LoVo (cell line): Measurements from ENCODE around the gene PLD1.
"Not testable (repeated sequence)": the region's sequence is repeated elsewhere in the genome, so short reads cannot be mapped to it uniquely, and the experiment has no call there.

Experiments
- DNase-seq: peaks from one replicate; pipeline ENCODE4 v3.0.0-alpha.2; 2016; ENCODE audit warnings: low spot score

PLD1 gene

DNA sequence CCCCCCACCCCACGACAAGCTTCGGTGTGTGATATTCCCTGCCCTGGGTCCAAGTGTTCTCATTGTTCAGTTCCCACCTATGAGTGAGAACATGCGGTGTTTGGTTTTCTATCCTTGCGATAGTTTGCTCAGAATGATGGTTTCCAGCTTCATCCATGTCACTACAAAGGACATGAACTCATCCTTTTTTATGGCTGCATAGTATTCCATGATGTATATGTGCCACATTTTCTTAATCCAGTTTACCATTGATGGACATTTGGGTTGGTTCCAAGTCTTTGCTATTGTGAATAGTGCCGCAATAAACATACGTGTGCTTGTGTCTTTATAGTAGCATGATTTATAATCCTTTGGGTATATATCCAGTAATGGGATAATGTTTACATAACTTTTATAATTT is 4.4 kb upstream of the PLD1 start:
- not testable (repeated sequence) for DNase-seq

DNA sequence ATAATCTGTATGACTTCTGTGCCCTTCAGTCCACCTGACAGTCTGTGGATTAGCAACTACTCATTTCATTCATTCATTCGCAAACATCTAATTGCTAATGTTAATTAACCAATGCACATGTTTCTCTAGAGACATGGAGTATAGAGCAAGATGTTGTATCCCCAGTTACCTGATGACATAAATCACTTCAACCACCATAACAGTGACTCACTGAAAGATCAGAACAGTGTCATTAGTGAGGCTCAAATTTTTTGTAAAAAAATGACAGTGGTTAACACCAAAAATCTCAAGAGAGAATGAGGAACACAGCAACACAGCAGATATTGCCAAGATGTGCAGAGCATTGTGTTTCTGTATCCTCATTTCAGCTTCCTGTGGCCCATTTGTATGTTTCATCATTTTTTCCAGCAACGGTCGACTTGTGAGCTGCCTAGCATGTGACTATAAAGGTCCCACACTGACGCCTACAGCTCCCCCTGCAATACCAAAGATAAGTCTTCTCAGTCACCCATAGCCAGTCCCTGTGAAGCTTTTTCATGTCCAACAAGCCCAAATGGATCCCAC is 3.7 kb upstream of the PLD1 start:
- DNase-seq, result no peak

DNA sequence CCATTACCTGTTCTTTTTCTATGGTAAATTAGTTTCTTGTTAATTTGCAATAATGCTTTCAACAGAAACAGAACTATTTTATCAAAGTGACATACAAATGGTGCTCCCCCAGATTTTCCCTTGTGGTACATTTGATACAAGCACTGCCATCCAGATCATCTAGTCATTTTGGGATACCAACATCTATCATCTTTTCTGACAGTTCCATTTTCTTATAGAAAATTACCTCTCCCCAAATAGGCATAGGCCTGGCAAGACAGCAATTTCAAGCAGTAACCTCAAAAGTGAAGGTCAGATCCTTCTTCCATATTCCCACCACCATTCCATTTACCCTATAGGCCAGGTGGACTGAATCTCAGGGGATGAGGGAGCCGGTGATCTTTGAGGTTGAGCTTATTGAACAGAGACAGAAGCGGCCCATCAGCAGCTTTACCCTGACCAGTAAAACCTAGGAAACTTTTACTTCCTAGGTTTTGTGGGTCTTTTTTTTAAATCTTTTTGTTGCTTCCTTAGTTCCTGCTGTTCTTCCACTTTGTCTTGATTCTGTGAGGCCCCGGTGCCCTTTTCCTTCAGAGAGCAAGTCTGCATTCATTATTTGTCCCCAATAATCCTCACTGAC is 3.1 kb upstream of the PLD1 start:
- DNase-seq, result no peak

DNA sequence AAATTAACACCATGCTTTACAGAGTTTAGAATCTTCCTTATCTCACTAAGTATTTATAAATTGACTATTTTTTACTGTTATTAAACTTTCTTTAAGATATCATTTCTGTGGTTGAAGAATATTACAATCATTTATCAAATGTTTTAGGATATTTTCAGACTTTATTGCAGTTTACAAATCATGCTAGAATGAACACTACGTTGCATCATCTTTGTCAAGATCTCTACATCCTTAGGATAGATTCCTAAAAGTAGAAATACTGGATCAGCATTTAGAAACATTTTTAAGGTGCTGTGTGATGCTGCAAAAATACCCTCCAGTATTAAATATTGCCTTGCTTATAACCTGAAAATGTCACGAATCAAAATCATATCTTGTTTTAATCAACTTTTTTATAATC is 2.5 kb upstream of the PLD1 start:
- DNase-seq, result no peak

DNA sequence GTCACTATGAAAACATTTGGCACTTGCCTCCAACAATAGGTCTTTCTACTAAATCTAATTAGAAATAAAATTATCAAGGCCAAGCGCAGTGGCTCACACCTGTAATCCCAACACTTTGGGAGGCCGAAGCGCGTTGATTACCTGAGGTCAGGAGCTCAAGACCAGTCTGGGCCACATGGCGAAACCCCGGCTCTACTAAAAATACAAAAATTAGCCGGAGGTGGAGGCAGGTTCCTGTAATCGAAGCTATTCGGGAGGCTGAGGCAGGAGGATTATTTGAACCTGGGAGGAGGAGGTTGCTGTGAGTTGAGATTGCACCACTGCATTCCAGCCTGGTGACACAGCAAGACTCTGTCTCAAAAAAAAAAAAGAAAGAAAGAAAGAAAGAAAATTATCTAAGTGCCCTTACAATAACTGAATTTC is 1.6 kb upstream of the PLD1 start:
- DNase-seq, result no peak

DNA sequence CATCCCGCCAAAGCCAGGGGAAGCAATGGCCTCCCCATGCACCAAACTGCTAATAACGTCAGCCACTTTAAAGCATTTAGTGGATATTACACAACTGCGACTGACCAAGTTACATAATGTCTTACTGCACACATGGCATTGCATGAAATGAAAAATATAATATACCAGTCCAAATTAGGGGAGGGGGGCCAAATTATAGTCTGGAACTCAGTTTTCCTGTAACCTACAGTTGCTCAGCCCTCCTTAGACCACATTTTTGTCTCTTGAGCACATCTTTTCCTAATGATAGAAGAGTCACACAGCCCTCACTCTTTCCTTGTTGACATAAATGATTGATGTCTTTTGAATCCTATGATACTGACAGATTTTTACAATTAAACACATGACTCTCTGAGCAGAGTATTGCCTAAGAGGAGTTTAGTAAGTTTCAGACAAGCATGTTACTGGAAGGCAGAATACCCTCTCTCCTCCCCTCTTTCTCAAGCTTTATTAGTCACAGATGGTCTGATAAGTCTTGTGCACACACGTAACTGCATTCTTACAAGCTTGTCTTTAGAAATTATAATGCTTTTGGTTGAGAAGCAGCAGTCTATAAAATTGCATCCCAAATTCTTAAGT is 1.1 kb upstream of the PLD1 start:
- no peak for DNase-seq

DNA sequence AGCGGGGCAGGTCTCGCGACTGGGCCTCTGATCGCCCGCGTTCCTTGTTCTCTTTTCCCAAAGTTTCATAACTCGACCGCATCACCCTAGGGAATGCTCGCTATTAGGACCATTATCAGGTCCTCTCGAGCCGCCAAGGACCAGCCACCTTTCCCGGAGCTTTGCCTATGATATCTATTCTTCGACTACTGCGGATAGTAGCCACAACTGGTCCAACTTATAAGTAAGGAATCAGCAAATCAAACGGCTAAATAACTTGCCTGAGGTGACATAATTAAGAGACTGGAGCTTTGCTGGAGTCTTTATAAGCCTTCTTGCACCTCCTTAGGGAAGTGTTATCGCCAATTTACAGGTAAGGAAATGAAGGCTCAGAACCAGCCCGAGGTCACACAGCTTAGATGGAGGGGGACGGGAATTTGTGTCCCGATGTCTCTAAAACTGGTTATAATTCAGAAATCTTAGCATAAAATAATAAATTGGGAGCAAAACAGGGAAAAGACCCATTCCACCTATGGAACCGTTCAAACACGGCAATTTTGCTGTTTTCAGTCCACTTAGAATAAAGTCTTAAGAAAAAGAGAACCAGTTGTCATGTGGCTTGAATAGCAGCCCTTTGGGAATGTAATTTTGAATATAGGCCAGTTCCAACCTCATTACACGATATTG is 479 bp upstream of the PLD1 start:
- DNase-seq, result no peak

DNA sequence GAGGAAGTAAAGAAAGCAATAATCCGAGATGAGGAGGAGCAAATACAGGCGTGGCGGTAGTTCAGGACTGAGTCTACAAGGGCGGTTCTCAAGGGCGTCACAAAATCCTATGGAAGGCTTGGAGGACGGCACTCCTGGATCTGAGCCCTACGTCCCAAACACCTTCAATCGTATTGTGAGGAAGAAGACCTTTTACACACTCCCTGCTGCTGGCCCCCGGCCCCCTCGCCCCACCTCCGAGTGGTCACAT is 747 bp downstream of the PLD1 start:
- DNase-seq, result peak; percentile 65

DNA sequence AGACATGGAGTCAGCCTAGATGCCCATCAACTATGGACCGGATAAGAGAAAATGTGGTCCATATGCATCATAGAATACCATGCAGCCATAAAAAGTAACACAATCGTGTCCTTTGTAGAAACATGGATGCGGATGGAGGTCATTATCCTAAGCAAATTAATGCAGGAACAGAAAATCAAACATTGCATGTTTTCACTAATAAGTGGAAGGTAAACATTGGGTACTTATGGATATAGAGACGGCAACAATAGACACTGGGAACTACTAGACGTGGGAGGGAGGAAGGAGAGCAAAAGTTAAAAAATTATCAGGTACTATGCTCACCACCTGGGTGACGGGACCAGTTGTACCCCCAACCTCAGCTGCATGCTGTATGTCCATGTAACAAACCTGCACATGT is 2.5 kb downstream of the PLD1 start:
- DNase-seq, result no peak

DNA sequence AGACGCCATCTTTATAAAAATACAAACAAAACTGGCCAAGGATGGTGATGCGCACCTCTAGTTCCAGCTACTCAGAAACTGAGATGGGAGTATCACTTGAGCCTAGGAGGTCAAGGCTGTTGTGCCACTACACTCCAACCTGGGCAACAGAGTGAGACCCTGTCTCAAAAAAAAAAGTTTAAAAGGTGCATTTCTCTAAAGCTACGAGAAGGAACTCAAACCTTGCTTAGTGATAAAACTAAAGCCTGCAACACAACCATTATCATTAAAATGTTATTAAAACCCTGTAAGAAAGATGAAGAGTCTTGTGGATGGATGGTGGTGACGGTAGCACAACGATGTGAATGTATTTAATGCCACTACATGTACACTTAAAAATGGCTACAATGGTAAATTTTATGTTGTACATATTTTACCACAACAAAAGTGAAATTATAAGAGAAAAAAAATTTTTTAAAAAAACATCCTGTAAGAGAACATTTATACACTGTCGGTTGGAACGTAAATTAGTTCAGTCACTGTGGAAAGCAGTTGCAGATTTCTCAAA is 3.1 kb downstream of the PLD1 start:
- DNase-seq, result no peak

DNA sequence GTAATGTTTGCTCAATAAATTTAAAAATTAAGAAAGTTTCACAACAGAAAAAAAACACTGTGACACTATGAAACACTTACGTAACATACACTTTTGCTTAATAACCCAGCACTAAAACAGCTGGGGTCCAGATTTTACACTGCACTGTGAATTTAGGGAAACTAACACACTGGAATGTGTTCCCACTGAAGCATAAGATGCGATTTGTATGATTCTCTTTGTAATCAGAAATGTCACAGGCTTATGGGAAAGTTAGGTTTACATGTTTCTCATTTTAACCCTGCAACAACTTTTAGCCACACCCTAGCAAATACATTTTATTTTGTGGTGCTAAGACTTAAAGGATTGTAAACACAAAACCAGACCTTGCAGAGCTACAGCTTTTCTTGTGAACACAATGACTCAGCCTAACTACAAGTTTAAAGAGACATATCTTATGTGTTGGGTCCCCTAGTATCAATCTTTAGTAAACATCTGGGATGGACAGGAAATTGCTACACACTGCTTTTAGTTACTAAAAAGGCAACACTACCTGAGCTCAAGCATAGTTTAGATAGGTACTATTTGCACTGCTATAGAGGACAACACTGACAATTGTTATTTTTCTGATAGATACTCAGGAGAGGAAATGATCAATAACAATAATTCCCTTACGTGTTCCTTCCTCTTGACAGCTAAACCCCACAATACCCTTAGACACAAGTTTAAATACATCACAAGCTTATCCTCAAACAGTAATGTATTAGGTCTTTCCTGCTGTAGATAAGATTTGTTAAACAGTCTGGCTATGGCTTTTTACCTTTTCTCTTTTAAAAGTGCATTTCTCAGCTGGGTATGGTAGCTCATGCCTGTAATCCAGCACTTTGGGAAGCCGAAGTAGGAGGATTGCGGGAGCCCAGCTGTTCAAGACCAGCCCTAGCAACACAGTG is 3.8 kb downstream of the PLD1 start:
- peak; percentile 62 for DNase-seq

DNA sequence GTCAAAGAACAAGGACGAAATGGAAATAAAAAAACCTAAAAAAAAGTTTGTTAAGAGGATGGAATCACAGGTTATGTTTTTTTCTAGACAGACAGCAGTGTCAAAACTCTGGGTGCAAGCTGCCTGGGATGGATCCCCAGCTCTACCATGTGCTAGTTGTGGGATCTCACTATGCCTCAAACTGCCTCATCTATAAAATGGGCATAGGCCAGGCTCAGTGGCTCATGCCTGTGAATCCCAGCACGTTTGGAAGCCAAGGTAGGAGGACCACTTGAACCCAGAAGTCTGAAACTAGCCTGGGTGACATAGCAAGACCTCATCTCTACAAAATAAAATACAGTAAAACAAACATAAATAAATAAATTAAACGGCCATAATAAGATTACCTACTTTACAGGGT is 4.6 kb downstream of the PLD1 start:
- DNase-seq, result no peak

DNA sequence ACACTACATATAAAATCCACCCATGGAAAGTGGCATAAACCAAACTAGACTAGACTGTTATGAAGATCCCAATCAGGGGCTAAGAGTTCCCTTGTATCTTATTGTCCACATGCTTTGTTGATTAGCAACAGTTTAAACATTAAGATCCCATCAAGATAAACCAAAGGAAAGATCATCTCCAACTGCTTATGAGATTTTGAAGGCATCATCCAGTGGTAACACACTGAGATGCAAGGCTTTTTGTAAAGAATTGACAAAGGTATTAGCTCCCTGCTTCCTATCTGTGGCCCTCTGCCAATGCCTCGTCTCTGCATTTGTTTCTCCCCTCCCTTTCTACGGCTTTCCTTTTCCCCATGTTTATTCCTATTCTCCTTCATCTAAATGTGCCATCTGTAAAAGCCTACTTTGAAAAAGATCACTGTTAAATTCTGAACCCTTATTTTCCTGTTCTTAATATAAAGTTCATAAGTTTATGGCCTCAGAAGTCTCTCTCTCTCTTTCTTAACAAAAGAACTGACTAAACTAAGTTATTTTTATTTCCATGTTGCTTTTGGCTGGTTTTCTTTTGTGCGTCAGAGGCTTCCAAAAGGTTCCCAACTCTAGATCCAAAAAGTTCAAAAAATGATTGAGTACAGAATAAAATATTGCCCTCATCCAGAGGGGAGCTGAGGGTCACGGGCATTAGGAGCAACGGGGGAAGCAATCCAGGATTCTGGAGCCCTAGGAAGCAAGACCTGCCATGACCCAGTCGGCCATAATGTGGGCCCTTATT is 5.5 kb downstream of the PLD1 start:
- DNase-seq, result no peak

DNA sequence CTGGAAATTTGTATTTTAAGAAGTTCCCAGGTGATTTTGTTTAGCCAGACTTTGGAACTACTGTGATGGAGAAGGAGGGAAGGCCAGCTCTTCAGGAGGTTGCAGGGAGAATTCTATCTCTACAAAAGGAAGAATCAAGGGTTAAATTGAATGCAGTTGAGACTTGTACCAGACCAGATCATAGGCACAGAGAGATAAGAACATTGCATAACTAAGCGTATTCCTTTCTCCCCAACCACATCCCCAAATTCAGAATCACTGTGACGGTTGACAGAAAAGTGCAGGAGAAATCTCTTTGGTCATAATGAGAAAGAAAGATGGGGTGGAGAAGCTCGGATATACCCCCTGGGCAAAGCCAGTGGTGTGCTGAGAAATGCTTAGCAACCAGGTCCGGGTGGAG is 7.2 kb downstream of the PLD1 start:
- no peak for DNase-seq

DNA sequence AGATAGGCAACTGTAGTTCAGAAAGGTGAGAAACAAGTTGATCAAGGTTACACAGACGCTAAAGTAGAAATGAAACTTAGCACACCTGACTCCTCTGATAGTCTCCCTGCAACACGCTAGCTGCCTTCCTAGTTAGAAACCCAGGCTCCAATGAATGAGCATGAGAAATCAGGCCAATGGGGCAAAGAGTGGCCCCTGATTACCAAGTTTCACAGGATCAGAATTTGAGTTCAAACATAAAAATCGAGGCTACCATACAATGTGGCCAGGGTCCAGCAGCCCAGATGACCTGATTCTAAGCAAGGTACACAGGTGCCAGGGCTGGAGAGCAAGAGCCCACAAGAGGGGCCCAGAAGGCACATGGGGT is 7.7 kb downstream of the PLD1 start:
- no peak for DNase-seq

DNA sequence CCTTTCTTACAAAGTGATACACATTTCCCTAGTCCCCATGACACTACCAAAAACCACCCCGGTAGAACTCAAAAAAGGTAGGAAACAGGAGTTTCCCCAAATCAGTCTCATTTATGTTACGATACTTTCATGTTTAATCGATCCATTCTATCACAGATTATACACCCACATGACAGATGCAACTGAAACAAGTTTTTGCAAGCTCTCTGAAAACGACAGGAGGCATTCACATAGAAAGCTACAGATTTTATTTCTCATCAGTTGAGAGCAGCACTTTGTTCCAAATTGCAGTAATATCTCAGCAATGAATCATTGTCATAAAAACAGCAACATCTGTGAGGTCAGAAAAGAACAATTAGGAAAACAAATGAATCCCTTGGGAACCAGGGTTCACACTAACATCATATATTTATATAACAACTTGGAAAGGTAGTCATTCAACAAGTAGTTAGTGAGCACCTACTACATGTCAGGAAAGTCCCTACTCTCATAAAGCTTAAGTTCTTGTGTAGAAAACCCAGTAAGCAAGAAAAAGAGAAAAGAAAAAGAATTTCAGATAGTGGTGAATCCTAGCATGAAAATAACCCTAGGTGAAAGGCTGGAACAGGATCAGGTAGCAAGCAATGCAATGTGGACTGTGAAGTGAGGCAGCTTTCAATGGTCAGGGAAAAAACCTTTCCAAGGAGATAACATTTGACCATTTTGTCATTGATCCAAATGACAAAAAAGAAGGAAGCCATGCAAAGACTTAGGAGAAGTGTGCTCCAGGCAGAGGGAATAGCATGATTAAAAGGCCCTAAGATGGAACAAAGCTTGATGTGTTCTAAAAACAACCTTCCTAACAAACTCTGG is 8.3 kb downstream of the PLD1 start:
- peak; percentile 67 for DNase-seq

DNA sequence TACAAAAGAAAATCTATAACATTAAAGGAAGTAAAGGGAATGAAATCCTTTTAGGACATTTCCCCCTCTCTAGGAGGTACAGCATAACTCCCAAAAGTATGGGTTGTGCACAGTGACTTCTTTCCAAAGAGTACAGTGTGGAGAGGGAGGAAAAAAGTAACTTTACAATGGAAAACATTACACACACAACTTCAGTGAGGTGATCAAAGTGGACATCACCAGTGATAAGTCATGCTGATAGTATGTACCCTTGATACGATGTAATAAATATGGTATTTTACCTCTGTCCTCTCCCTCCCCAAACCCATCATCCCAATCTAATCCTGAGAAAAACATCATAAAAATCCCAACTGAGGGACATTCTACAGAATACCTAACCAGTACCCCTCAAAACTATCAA is 10.8 kb downstream of the PLD1 start:
- DNase-seq, result no peak

DNA sequence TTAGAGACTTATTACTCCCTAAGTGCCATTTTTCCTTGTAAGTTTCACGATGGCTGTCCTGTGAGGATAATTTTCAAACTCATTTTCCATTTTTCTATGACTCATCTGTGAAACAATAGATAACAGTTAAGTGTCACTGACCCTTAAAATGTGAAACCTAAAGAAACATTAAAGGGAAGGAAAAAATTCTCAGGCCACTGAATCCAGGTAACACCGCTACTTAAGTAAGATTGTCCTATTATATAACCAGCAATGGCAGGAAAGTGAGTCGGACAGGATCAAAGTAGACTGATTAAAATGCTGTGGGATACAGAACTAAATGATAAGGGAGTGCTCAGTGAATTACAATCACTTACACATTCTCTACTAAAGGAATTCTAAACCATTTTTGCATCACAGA is 12.4 kb downstream of the PLD1 start:
- no peak for DNase-seq

DNA sequence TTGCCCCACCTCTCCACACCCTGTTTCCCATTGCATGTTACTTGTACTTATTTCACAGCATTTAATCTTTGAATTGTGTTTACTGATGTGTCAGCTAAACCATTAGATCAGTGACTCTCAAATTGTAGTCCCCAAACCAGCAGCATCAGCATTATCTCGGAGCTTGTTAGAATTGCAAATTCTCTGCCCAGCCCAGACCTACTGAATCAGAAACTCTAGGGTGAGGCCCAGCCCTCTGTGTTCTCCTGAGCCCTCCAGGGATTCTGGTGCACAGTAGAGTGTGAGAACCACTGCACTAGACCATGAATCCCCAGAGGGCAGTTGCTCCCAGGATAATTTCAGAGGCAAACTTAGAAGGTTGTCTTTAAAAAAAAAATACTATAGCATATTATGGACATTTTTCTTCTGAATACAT is 13.0 kb downstream of the PLD1 start:
- DNase-seq, result no peak

DNA sequence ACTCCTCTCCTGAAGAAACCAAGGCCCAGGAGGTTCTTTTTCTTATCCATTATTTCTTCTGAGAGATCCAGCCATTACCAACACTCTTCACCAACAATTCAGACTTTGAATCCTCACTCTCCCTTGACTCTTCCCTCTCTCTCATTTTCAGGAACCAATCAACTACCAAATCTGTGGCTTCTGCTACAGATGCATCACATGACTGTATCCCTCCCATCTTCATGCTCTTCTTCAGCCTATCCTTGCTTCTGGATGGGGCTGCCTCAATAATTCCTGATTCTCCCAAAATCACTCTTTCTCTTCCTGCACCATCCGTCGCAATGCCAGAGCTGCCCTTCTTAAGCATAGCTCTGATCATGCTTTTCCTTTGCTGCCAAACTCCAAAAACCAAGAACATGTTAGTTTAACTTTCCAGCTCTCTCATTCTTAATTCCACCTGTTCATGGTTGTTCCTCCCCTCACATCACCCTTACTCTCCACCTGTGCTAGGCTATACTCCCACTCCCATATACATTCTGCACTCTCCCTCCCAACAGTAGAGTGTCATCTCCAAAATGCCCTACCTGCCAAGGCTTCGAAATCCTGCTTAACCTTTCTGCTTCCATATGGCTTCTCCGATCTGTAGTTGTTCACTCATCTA is 13.5 kb downstream of the PLD1 start:
- DNase-seq, result no peak
